Right cardiac atrium (tissue), 5 donors: ENCODE results near the gene OGFOD1. TPM values are rescaled to one million over a fixed set of nuclear protein-coding genes. Genes with fewer than 3 reads are reported as not detected.
"Not testable (repeated sequence)": the region's sequence is repeated elsewhere in the genome, so short reads cannot be mapped to it uniquely, and the experiment has no call there.

Source experiments
- ATAC-seq, 2 donors: fragments of 200-7000 bp; cut with Tn5 transposase; one replicate each; pipeline versions ENCODE4 v1.8.0 to v1.9.1; 2020; ENCODE audit warnings: moderate library complexity in 2 of 2, mild to moderate bottlenecking in 1 of 2
- DNase-seq, 3 donors: peaks; one replicate each; pipeline ENCODE4 v3.0.0-alpha.2; 2020
- H3K27ac ChIP-seq: one replicate; pipeline ENCODE4 v1.5.1; 2013; ENCODE audit warnings: mild to moderate bottlenecking, low read length, control low read depth, moderate library complexity
- H3K27me3 ChIP-seq: one replicate; pipeline ENCODE4 v1.6.1; 2013; ENCODE audit not compliant: control insufficient read depth, insufficient read depth
- H3K4me1 ChIP-seq: one replicate; pipeline ENCODE4 v1.6.1; 2013; ENCODE audit warnings: low read length; ENCODE audit not compliant: control insufficient read depth, insufficient read depth
- H3K4me3 ChIP-seq: one replicate; pipeline ENCODE4 v1.5.1; 2013; ENCODE audit warnings: low read length, control low read depth
- H3K9me3 ChIP-seq: one replicate; pipeline ENCODE4 v1.6.1; 2013; ENCODE audit warnings: low read length; ENCODE audit not compliant: control insufficient read depth
- WGBS: extraction: QIAGEN DNeasy Blood & Tissue Kit; methylation state at CpG from one replicate; pipeline ENCODE4 v1.1.7; 2013; 5-methylcytosine and 5-hydroxymethylcytosine counted together
- intact Hi-C, 4 donors: fragments of 100-400 bp; cut with DNase I; formaldehyde crosslinking; loops; one replicate each; pipeline versions ENCODE4 v1.11.0 to v1.14.0; 2022 to 2023
- polyA plus RNA-seq: library from polyadenylated mRNA; stranded (reverse); fragments of 200-250 nt; gene quantifications from one replicate; pipeline ENCODE4 v1.2.3, GENCODE V29; 2013
- total RNA-seq, 4 donors: library from RNA; stranded (reverse); fragmentation: NEBNext Ultra II Directional; extraction: Animal tissue kit (Norgen Biotek cat#: 25700); gene quantifications; one replicate each; pipeline ENCODE4 v1.2.1, GENCODE V29; 2021
- donor health status: healthy with polysubstance abuse.
- donor health status: DM: no; HTN: yes; CAD: no.
- donor health status: DM: no; HTN: no; CAD: no.
- donor health status: DM: no; HTN: yes; CAD: no; lungs with severe emphysema.
- donor health status: DM: yes; HTN: yes; CAD: no.

Gene OGFOD1
- total and polyA plus RNA-seq, 5 donors, result 15.5 to 32.8 (median 29.2) TPM

DNA sequence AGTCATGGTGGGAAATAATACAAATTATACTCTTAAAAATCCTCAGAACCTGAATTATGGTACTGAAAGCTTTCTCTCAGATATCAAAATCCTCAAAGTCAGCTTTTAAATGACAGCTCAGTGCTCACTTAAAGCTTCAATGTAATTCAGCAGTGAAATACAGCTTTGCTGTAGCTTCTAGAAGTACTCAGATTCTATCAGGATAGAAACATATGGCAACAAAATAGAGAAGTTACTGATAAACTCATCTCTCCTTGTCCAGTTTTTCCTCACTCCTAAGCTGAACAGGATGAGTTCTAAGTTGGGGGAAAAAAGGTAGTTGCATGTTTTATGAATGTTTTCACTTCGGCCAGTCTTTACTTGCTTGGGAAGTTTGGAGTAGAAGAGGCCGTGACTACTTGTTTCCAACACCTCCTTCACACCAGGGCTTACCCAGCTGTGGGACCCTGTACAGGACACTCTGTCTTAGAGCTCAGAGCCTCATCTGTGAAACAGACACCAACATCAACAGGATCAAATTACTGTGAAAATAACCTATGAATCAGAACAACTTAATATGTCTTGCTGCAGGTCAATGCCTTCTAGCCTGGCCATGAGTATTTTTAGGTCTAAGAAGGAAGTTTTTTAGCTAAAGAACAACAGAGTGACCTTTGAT lies 30.2 kb downstream of the OGFOD1 start:
- H3K27ac ChIP-seq, result no peak overlapping the region
- 88% methylated on average over 2 of the region's 2 CpGs for WGBS
- DNase-seq (no peak), ATAC-seq (peak; percentile 45 to 47)
- H3K27me3 ChIP-seq, result no peaks in the 10 kb centered on the region
- no peaks in the 10 kb centered on the region for H3K4me1 ChIP-seq
- H3K4me3 ChIP-seq, result no peak overlapping the region
- intact Hi-C loops, result no loop called here
- no peaks in the 10 kb centered on the region for H3K9me3 ChIP-seq

DNA sequence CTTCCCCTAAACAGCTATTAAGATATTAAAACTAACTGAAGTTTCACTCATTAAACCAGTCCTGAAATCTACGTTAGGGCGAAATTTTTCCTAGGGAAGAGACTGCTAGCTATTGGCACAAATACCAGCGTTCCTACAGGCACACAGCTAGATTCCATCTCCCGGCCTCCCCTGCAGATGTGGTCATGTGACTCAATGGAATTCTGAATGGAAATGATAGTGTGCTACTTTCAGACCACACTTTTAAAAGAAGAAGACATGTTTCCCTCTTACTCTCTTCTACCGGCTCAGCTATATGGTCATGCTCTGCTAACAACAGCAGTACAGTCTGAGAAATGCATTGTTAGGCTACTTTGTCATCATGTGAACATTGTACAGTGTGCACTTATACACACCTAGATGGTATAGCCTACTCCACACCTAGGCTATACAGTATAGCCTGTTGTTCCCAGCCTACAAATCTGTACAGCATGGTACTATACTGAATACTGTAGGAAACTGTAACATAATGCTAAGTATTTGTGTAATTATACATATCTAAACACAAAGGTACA lies 31.4 kb downstream of the OGFOD1 start:
- ATAC-seq (no peak), DNase-seq (no peak)
- intact Hi-C loops, result no loop called here
- Histone ChIP-seq H3K27ac (no peak overlapping the region), H3K9me3 (no peaks in the 10 kb centered on the region), H3K4me1 (no peaks in the 10 kb centered on the region), H3K27me3 (no peaks in the 10 kb centered on the region), H3K4me3 (no peak overlapping the region)
- 79% methylated on average over 5 of the region's 5 CpGs for WGBS

DNA sequence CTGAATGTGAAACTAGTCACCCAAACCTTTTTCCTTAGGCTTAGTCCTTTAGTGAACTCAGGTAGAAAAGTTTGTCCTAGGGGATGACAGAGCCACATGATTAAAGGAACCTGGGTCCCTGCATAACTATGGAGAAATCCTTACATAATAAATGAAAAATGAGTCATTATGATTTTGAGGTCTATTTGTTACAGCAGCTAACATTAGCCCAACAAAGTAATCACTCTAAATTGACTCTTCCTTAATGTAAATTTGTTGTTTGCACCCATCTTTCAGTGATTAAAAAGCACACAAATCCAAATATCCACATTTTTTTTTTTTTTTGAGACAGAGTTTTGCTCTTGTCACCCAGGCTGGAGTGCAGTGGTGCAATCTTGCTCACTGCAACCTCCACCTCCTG lies 32.0 kb downstream of the OGFOD1 start:
- ATAC-seq, result no peak
- H3K27me3 ChIP-seq, result no peaks in the 10 kb centered on the region
- intact Hi-C loops, result no loop called here
- no peak overlapping the region for H3K4me3 ChIP-seq
- no peaks in the 10 kb centered on the region for H3K4me1 ChIP-seq
- no peaks in the 10 kb centered on the region for H3K9me3 ChIP-seq
- no peak for DNase-seq
- H3K27ac ChIP-seq, result no peak overlapping the region

DNA sequence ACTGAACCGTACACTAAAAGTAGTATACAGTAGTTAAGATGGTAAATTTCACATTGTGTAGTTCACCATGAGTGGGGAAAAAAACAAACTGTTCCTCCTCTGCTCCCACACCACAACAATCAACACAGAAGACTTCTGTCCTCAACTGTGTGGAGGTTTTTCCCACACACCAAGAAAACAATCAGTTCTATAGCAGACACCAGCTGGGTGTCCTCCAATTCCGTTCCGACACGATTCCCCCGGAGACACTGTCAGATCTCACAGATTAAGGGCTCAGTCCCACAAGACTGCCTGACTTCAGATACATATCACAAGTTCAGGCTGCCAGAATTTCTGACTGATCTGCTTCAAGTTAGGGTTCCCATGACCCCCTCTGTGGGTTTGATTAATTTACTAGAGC lies 36.7 kb downstream of the OGFOD1 start:
- intact Hi-C loops, result no loop called here
- no peak overlapping the region for H3K4me3 ChIP-seq
- H3K9me3 ChIP-seq, result no peaks in the 10 kb centered on the region
- ATAC-seq (no peak), DNase-seq (no peak)
- WGBS, result 50% methylated on average over 5 of the region's 5 CpGs
- H3K27ac ChIP-seq, result no peak overlapping the region
- H3K27me3 ChIP-seq, result no peaks in the 10 kb centered on the region
- H3K4me1 ChIP-seq, result no peaks in the 10 kb centered on the region

DNA sequence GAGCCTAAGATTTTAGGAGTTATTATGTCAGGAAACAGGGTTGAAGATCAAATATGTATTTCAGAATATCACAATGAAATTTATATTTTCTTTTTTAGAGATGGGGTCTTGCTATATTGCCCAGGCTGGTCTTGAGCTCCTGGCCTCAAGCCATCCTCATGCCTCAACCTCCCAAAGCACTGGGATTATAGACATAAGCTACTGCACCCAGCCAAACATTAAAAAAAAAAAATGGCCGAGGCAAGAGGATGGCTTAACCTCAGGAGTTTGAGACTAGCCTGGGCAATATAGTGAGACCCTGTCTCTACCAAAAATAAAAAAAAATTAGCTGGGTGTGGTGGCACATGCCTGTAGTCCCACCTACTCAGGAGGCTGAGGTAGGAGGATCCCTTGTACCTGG lies 37.5 kb downstream of the OGFOD1 start:
- H3K4me1 ChIP-seq, H3K4me3 ChIP-seq, DNase-seq, ATAC-seq, H3K9me3 ChIP-seq, H3K27ac ChIP-seq, H3K27me3 ChIP-seq, intact Hi-C loops: not testable (repeated sequence)
- WGBS, result 96% methylated on average over 1 of the region's 1 CpG

DNA sequence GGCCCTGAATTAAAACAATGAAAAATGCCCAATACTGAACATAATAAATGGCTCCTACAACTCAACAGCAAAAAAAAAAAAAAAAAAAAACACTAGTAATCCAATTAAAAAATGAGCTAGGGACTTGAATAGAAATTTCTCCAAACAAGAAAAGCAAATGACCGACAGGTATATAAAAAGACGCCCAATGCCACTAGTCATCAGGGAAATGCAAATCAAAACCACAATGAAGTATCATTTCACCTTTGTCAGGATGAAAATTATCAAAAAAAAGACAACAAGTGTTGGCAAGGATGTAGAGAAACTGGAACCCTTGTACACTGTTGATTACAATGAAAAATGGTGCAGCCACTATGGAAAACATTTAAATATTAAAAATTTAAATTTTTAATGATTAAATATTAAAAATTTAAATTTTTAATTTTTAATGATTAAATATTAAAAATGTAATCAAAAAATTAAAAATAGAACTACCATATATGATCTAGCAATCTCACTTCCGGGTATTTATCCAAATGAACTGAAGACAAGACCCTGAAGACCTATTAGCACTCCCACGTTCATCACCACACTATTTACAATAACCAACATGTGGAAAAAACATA lies 40.4 kb downstream of the OGFOD1 start:
- Histone ChIP-seq H3K27ac (no peak overlapping the region), H3K27me3 (no peaks in the 10 kb centered on the region), H3K9me3 (no peaks in the 10 kb centered on the region), H3K4me3 (no peak overlapping the region), H3K4me1 (no peaks in the 10 kb centered on the region)
- WGBS, result 95% methylated on average over 4 of the region's 4 CpGs
- intact Hi-C loops, result no loop called here
- ATAC-seq (no peak), DNase-seq (no peak)

DNA sequence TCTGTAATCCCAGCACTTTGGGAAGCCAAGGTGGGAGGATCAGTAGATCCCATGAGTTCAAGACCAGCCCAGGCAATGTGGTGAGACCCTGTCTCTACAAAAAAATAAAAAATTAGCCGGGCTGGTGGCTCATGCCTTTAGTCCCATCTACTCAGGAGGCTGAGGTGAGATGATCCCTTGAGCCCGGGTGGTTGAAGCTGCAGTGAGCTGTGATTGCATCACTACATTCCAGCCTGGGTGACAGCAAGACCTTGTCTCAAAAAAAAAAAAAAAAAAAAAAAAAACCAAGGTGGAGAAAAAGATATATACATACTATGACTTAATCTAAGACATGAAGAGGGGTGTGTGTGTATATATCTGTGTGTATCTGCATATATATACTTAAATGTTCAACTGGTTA lies 41.8 kb downstream of the OGFOD1 start:
- intact Hi-C loops, result no loop called here
- DNase-seq (no peak), ATAC-seq (no peak)
- Histone ChIP-seq H3K9me3 (no peaks in the 10 kb centered on the region), H3K27me3 (no peaks in the 10 kb centered on the region), H3K4me1 (no peaks in the 10 kb centered on the region), H3K27ac (no peak overlapping the region), H3K4me3 (no peak overlapping the region)
- 81% methylated on average over 2 of the region's 2 CpGs for WGBS

DNA sequence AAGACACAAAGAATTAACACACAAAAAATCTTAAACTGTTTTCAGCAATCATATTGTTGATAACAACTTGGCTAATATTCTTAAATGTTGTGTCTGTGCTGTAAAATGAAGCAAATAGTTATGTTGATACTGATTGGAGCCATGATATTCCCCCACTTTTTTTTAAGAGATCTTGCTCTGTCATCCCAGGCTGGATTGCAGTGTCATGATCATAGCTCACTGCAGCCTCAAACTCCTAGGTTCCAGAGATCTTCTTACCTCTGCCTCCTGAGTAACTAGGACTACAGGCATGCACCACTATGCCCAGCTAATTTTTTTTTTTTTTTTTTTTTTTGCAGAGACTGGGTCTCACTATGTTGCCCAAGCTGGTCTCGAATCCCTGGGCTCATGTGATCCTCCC lies 42.5 kb downstream of the OGFOD1 start:
- ATAC-seq (no peak), DNase-seq (no peak)
- H3K4me3 ChIP-seq, result no peak overlapping the region
- H3K27me3 ChIP-seq, result no peaks in the 10 kb centered on the region
- no peaks in the 10 kb centered on the region for H3K9me3 ChIP-seq
- no peak overlapping the region for H3K27ac ChIP-seq
- WGBS, result 98% methylated on average over 1 of the region's 1 CpG
- intact Hi-C loops, result no loop called here
- H3K4me1 ChIP-seq, result no peaks in the 10 kb centered on the region

DNA sequence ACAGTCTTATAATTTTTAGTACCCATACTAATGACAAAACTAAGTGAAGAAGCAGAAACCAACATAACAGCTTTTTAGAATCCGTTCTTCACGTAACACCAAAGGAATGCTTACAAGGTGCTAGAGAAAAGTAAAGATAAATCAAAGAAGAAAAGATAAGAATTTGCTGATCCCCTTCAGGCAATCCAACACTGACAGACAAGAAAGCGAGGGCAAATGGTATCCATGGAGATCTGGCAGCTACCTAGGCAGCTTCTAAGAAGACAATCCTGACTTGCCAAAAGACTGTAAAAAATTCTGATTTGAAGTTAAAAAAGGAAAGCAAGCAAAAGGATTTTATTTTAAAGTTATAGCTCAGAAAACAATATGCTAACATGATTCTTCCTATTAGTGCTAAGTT lies 53.8 kb downstream of the OGFOD1 start:
- 88% methylated on average over 3 of the region's 3 CpGs for WGBS
- H3K9me3 ChIP-seq, result no peaks in the 10 kb centered on the region
- DNase-seq, result no peak
- ATAC-seq, result no peak
- intact Hi-C loops, result no loop called here
- H3K4me3 ChIP-seq, result no peak overlapping the region
- no peaks in the 10 kb centered on the region for H3K27me3 ChIP-seq
- no peaks in the 10 kb centered on the region for H3K4me1 ChIP-seq
- no peak overlapping the region for H3K27ac ChIP-seq

DNA sequence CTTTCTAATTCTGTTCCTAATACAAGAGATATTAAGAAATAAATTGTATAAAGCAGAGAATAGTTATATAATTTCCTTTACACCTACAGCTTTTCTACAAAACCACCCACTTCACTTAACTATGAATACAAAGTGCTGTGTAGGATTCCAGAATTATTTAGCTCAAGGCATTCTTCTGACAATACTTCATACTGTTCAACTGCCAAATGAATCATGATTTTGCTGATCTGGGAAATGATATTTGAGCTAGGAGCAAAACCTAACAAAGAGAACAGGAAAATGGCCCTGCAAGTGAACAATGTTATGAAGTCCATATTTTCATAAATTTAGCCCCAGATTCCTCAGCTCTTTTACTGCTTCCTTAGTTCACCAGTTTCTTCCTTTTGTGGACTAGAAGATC lies 55.6 kb downstream of the OGFOD1 start:
- H3K27me3 ChIP-seq, result no peaks in the 10 kb centered on the region
- H3K4me3 ChIP-seq, result no peak overlapping the region
- intact Hi-C loops, result no loop called here
- no peak for DNase-seq
- ATAC-seq, result no peak
- H3K9me3 ChIP-seq, result no peaks in the 10 kb centered on the region
- no peak overlapping the region for H3K27ac ChIP-seq
- no peaks in the 10 kb centered on the region for H3K4me1 ChIP-seq

DNA sequence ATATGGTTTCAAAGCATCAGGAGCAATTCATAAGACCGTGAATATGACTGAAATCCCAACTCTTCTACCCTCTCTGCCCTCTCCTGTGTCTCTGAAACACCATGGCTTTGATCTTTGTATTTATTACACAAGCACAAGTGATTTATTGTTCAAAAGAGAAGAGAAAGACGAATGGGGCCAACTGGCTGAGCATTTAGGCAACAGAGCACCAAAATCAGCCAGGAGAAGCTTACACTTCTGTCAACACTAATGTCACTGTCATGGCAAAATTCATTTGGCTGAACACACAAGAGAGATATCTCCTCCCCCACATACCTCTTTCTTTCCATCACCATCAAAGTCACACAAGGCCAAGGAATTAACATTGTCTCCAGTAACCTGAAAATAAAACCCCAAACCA lies 59.2 kb downstream of the OGFOD1 start:
- DNase-seq, result no peak
- no peaks in the 10 kb centered on the region for H3K9me3 ChIP-seq
- intact Hi-C loops, result loop anchor here in 3 of 4 donors (5.0 to 10.0 kb wide), 3 partner anchors 184 to 194 kb away; no protein-coding TSS in a partner anchor
- WGBS, result 71% methylated on average over 2 of the region's 2 CpGs
- no peaks in the 10 kb centered on the region for H3K4me1 ChIP-seq
- H3K27me3 ChIP-seq, result no peaks in the 10 kb centered on the region
- no peak overlapping the region for H3K27ac ChIP-seq
- H3K4me3 ChIP-seq, result no peak overlapping the region
- ATAC-seq, result no peak
